ENCODE results near the gene GAD1.
A peak's percentile ranks its signal among the peaks of the same experiment; 100 is the strongest.

- TF ChIP-seq CTCF (IDR thresholded peaks at IDR 0.05) (peak; percentile 54), ZFX (IDR thresholded peaks at IDR 0.05; ENCODE audit: borderline replicate concordance) (no peak)
Measured at GRCh38 chr2:170812710-170813600, 3.7 kb upstream of the GAD1 start.

Measured in 22Rv1 (cell line).